ENCODE measurements around the gene USP4.

Gene USP4

DNA sequence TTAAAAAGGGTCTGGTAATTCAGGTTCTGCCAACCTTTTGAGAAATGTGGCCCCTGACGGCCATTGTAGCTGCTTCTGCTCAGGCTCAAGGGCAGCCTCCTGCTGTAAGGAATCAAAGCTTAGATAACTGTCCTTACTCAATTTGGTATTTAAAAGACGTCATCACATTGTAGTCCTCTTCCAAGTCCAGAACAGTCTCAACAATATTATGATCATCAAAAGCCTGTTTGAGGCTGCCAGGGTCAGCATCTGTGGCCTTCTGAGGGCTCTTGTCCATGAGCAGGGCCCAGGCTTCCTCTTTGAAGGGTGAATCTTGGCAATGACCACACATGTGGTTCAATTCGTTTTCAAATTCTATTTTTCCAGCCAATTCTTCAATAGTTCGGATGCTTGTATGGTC is 68.8 kb downstream of the USP4 start:
- CTCF ChIA-PET: no interaction called here
- TF ChIP-seq, protein P1, sequence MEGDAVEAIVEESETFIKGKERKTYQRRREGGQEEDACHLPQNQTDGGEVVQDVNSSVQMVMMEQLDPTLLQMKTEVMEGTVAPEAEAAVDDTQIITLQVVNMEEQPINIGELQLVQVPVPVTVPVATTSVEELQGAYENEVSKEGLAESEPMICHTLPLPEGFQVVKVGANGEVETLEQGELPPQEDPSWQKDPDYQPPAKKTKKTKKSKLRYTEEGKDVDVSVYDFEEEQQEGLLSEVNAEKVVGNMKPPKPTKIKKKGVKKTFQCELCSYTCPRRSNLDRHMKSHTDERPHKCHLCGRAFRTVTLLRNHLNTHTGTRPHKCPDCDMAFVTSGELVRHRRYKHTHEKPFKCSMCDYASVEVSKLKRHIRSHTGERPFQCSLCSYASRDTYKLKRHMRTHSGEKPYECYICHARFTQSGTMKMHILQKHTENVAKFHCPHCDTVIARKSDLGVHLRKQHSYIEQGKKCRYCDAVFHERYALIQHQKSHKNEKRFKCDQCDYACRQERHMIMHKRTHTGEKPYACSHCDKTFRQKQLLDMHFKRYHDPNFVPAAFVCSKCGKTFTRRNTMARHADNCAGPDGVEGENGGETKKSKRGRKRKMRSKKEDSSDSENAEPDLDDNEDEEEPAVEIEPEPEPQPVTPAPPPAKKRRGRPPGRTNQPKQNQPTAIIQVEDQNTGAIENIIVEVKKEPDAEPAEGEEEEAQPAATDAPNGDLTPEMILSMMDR (IDR thresholded peaks at IDR 0.05; ENCODE audit: control extremely low read depth, extremely low read depth, low read depth, missing control alignments): no peak
- DNase-seq (ENCODE audit: extremely low spot score): no peak
- POLR2A ChIA-PET: interaction anchor here (0.6 kb wide), 1 partner anchor 244 kb away, joined by 7 read pairs; no protein-coding TSS in a partner anchor

DNA sequence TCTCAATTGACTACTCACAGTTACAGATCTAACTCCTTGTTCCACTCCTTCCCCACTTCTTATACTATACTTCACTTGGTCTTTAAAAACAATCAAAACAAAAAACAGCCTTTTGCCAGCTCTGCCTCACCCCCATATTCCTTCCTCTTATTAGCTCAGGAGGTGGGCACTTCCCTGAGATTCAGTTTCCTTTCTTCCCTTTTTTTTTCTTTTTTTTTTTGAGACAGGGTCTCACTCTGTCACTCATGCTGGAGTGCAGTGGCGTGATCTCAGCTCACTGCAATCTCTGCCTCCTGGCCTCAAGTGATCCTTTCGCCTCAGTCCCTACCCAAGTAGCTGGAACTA is 69.7 kb downstream of the USP4 start:
- TF ChIP-seq, protein P1 (IDR thresholded peaks at IDR 0.05; ENCODE audit: control extremely low read depth, extremely low read depth, low read depth, missing control alignments): no peak
- POLR2A ChIA-PET: no interaction called here
- CTCF ChIA-PET: interaction anchor here (1.2 kb wide), 1 partner anchor 15 kb away, joined by 3 read pairs; no protein-coding TSS in a partner anchor
- no peak for DNase-seq (ENCODE audit: extremely low spot score)

DNA sequence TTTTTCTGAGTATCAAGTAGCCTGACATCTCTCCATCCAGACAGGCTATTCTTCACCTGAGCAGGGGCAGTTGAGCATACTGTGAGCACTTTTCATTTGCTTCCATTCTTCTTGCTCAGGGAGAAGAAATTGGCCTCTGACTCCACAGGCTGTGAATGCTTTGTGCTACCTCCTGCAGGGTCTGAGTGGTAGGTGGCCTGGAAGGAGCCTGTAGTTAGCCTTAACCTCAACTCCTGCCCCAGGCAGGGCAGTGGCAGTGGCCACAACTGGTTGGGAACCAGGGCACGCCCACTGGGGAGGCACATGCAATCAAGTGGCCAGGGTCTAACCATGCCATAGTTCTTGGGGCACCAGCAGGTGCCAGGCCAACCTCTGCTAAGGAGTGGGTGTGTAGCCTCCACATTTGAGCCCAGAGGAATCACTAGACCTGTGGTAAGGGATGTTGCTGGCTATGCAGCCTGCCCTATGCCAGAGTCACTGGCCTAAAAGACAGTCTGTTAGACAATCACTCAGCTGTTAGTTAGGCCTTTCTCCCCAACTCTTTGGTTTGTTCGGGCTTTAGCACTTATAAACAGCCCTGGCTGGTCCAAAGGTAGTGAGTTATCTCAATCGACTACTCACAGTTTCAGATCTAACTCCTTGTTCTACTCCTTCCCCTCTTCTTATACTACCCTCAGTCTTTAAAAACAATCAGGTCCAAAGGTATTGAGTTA is 70.3 kb downstream of the USP4 start:
- TF ChIP-seq, protein P1 (IDR thresholded peaks at IDR 0.05; ENCODE audit: control extremely low read depth, extremely low read depth, low read depth, missing control alignments): no peak
- POLR2A ChIA-PET: no interaction called here
- CTCF ChIA-PET: interaction anchor here (1.2 kb wide), 1 partner anchor 15 kb away, joined by 3 read pairs; no protein-coding TSS in a partner anchor
- DNase-seq (ENCODE audit: extremely low spot score): no peak

DNA sequence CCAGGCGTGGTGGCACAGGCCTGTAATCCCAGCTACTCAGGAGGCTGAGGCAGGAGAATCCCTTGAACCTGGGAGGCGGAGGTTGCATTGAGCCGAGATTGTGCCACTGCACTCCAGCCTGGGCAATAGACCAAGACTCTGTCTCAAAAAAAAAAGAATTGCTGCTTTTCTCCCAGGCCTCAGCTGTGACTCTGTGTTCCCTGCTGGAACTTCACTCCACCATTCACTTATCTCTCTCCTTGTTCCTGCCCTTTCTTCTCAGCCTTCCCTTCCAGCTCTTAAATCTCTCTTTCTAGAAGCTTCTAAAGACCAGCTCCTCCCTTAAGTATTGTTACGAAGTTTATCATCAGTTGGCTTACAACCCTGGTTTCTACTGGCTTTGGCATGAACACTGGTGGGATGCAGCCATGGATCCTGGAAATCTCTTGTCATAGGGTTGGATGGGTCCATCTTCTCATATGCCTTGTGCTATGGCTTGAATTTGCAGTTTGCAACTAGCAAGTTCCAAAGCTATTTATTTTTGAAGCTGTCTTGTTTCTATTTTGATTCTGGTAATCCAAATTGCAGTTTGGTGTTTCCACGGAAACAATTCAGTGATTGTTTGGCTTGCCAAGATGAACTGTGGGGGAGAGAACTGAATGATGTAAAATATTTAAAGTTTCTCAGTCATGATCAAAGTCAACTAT is 73.3 kb downstream of the USP4 start:
- CTCF ChIA-PET: interaction anchor here (1.4 kb wide), 1 partner anchor 96 kb away, joined by 4 read pairs; the partner anchor contains the start of gene KLHDC8B
- POLR2A ChIA-PET: no interaction called here

DNA sequence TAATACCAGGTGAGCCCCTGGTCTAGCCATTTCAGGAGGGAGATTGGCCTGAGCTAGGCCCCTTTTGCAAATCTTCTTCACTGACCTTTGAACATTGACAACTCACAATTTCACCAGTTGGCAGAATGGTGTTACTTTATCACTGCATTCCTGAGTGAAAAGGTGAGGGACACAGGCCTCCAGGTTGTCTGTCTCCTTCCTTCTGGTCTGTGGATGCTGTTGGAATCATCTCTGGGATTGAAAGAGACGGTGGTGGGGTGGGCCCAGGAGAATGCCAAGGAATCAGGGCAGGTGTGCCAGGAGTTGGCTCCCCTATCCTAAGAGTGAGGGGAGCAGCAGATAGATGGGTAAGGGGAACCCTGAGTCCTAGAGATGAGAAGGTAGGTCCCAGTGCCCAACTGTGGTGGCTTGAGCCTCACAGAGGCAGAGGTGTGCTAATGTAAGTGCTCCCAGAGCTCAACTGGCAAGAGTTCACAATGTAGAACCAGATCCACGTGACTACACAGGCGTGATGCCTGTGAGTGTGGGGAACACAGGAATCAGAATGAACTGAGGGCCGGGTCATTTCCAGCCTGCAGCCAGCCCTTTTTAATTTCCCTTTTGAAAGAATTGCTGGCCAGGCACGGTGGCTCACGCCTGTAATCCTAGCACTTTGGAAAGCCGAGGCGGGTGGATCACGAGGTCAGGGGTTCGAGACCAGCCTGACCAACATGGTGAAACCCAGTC is 74.0 kb downstream of the USP4 start:
- CTCF ChIA-PET: interaction anchor here (0.9 to 1.4 kb wide), 2 partner anchors 10 to 95 kb away, joined by 3 to 4 read pairs; partner anchors contain the start of gene KLHDC8B
- DNase-seq (ENCODE audit: extremely low spot score): no peak
- POLR2A ChIA-PET: no interaction called here
- TF ChIP-seq, protein P1 (IDR thresholded peaks at IDR 0.05; ENCODE audit: control extremely low read depth, extremely low read depth, low read depth, missing control alignments): no peak

More for the DNA sequence above, 73.3 kb downstream of the USP4 start:
- no peak for DNase-seq (ENCODE audit: extremely low spot score)
- TF ChIP-seq, protein P1 (IDR thresholded peaks at IDR 0.05; ENCODE audit: control extremely low read depth, extremely low read depth, low read depth, missing control alignments): no peak

DNA sequence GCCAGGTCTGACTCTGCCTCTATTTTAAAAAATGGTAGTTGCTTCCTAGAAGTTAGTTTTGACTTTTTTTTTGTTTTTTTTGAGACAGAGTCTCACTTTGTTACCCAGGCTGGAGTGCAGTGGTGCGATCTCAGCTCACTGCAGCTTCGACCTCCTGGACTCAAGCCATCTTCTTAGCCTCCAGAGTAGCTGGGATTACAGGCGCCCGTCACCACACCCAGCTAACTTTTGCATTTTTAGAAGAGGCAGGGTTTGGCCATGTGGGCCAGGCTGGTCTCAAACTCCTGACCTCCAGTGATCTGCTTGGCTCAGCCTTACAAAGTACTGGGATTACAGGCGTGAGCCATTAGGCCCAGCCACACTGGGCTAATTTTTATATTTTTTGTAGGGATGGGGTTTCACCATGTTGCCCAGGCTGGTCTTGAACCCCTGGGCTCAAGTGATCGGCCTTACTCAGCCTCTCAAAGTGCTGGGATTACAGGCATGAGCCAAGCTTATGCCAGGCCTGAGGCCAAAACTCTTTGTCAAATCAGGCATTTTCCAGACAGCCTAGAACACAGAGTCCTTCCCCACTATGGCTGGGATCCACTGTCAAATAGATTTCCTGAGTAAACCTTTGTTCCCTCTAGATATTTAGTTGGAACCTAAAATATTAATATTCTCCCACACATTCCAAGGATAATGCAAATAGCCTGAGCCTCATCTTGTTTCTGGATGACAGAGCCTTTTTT is 76.5 kb downstream of the USP4 start:
- no peak for DNase-seq (ENCODE audit: extremely low spot score)
- TF ChIP-seq, protein P1 (IDR thresholded peaks at IDR 0.05; ENCODE audit: control extremely low read depth, extremely low read depth, low read depth, missing control alignments): no peak
- CTCF ChIA-PET: no interaction called here
- POLR2A ChIA-PET: no interaction called here

Measured in GM10248 (cell line).